Smooth muscle cell (in vitro differentiated cells): ENCODE measurements around the gene ALX1. TPM values are rescaled to one million over a fixed set of nuclear protein-coding genes. Genes with fewer than 3 reads are reported as not detected.

ENCODE experiments used
- DNase-seq: peaks from one replicate; lab custom pipeline; 2025; ENCODE audit not compliant: unreplicated experiment; lab: John Stamatoyannopoulos, UW
- H2AFZ ChIP-seq: fragments of 200-600 bp; sonication (generic); 2 replicates; pipeline ENCODE4 v1.6.0; 2016; ENCODE audit warnings: antibody characterized with exemption, low read depth, mild to moderate bottlenecking
- H3F3A ChIP-seq: fragments of 200-600 bp; sonication (generic); 2 replicates; pipeline ENCODE4 v1.6.0; 2017; ENCODE audit warnings: antibody characterized with exemption, low read depth
- H3K27ac ChIP-seq: fragments of 200-600 bp; sonication (generic); 2 replicates; pipeline ENCODE4 v1.5.1; 2016; ENCODE audit warnings: low read depth, mild to moderate bottlenecking
- H3K27me3 ChIP-seq: fragments of 200-600 bp; sonication (generic); 2 replicates; pipeline ENCODE4 v1.6.1; 2016; ENCODE audit warnings: low read depth, mild to moderate bottlenecking
- H3K36me3 ChIP-seq: fragments of 200-600 bp; sonication (generic); 2 replicates; pipeline ENCODE4 v1.5.1; 2016; ENCODE audit warnings: low read depth
- H3K4me1 ChIP-seq: fragments of 200-600 bp; sonication (generic); 2 replicates; pipeline ENCODE4 v1.5.1; 2016; ENCODE audit warnings: low read depth
- H3K4me2 ChIP-seq: fragments of 200-600 bp; sonication (generic); 2 replicates; pipeline ENCODE4 v1.6.0; 2016; ENCODE audit warnings: mild to moderate bottlenecking
- H3K4me3 ChIP-seq: fragments of 200-600 bp; sonication (generic); 2 replicates; pipeline ENCODE4 v1.5.1; 2016; ENCODE audit warnings: mild to moderate bottlenecking
- H3K79me2 ChIP-seq: fragments of 200-600 bp; sonication (generic); 2 replicates; pipeline ENCODE4 v1.6.0; 2016; ENCODE audit warnings: low read depth, mild to moderate bottlenecking
- H3K9ac ChIP-seq: fragments of 200-600 bp; sonication (generic); 2 replicates; pipeline ENCODE4 v1.6.0; 2016; ENCODE audit warnings: low read depth
- H3K9me3 ChIP-seq: fragments of 200-600 bp; sonication (generic); replicated peaks from 2 replicates; pipeline ENCODE4 v1.5.1; 2016; ENCODE audit warnings: low read depth
- H4K20me1 ChIP-seq: fragments of 200-600 bp; sonication (generic); 2 replicates; pipeline ENCODE4 v1.6.0; 2016; ENCODE audit warnings: low read depth
- CTCF ChIP-seq: fragments of 200-600 bp; sonication (generic); IDR thresholded peaks from 2 replicates; pipeline ENCODE4 v1.5.1; 2017; ENCODE audit warnings: borderline replicate concordance, mild to moderate bottlenecking, antibody characterized with exemption; ENCODE audit not compliant: insufficient read depth, poor library complexity, severe bottlenecking
- WGBS: methylation state at CpG from one replicate; pipeline ENCODE4 v1.1.7; 2016; ENCODE audit warnings: low lambda C conversion rate; 5-methylcytosine and 5-hydroxymethylcytosine counted together
- polyA plus RNA-seq: library from polyadenylated mRNA; unstranded; fragments of >200 nt; fragmentation: Nextera tagmentation; extraction: Ambion mirVana; gene quantifications from 2 replicates; pipeline ENCODE4 v1.2.1, GENCODE V29; 2016
- total RNA-seq: library from RNA; depleted of rRNA; stranded (reverse); fragments of >200 nt; gene quantifications from 2 replicates; pipeline ENCODE4 v1.2.3, GENCODE V29; 2014

Gene ALX1
- total and polyA plus RNA-seq, 2 experiments from 2014 or later, result 3.1 to 3.5 TPM

- peaks cover 5% of the 10 kb centered on the region for H3K79me2 ChIP-seq
- no peak overlapping the region for H3K4me3 ChIP-seq
- DNase-seq, result no peak
- no peaks in the 10 kb centered on the region for H3K36me3 ChIP-seq
- 72% methylated on average over 6 of the region's 6 CpGs for WGBS
- H3K9me3 ChIP-seq, result no peaks in the 10 kb centered on the region
- peaks cover 7% of the 10 kb centered on the region for H3K4me1 ChIP-seq
- H3F3A ChIP-seq, result no peaks in the 10 kb centered on the region
- H4K20me1 ChIP-seq, result no peaks in the 10 kb centered on the region
- H2AFZ ChIP-seq, result no peak overlapping the region
- H3K9ac ChIP-seq, result no peak overlapping the region
- H3K27me3 ChIP-seq, result peaks cover 35% of the 10 kb centered on the region
- no peak overlapping the region for H3K4me2 ChIP-seq
- H3K27ac ChIP-seq, result no peak overlapping the region
- no peak for TF ChIP-seq CTCF
Measured at GRCh38 chr12:85283560-85283959, 3.5 kb downstream of the ALX1 start.

- DNase-seq, result no peak
- H2AFZ ChIP-seq, result no peak overlapping the region
- no peak overlapping the region for H3K4me3 ChIP-seq
- no peaks in the 10 kb centered on the region for H3K79me2 ChIP-seq
- H3K4me2 ChIP-seq, result no peak overlapping the region
- H3K9me3 ChIP-seq, result no peaks in the 10 kb centered on the region
- no peaks in the 10 kb centered on the region for H3K36me3 ChIP-seq
- no peaks in the 10 kb centered on the region for H4K20me1 ChIP-seq
- WGBS, result 81% methylated on average over 3 of the region's 3 CpGs
- H3K27ac ChIP-seq, result no peak overlapping the region
- no peak for TF ChIP-seq CTCF
- H3K4me1 ChIP-seq, result no peaks in the 10 kb centered on the region
- H3K9ac ChIP-seq, result no peak overlapping the region
- no peaks in the 10 kb centered on the region for H3F3A ChIP-seq
- H3K27me3 ChIP-seq, result no peaks in the 10 kb centered on the region
Measured at GRCh38 chr12:85296362-85296761, 16.3 kb downstream of the ALX1 start.

- Histone ChIP-seq H3K36me3 (no peaks in the 10 kb centered on the region), H4K20me1 (no peaks in the 10 kb centered on the region), H3K79me2 (no peaks in the 10 kb centered on the region), H3K27me3 (no peaks in the 10 kb centered on the region), H3K27ac (no peak overlapping the region), H2AFZ (no peak overlapping the region), H3K4me2 (no peak overlapping the region), H3K9me3 (no peaks in the 10 kb centered on the region), H3F3A (no peaks in the 10 kb centered on the region), H3K9ac (no peak overlapping the region), H3K4me3 (no peak overlapping the region), H3K4me1 (no peaks in the 10 kb centered on the region)
- no peak for DNase-seq
- WGBS, result 88% methylated on average over 2 of the region's 2 CpGs
- TF ChIP-seq CTCF, result no peak
Measured at GRCh38 chr12:85299053-85299452, 19.0 kb downstream of the ALX1 start.

GRCh38 chr12:85301051-85301450 is 21.0 kb downstream of the ALX1 start:
- no peak for TF ChIP-seq CTCF
- Histone ChIP-seq H3F3A (no peaks in the 10 kb centered on the region), H3K36me3 (no peaks in the 10 kb centered on the region), H3K4me2 (no peak overlapping the region), H3K4me3 (no peak overlapping the region), H3K9ac (no peak overlapping the region), H3K27me3 (no peaks in the 10 kb centered on the region), H3K79me2 (no peaks in the 10 kb centered on the region), H3K4me1 (no peaks in the 10 kb centered on the region), H3K27ac (no peak overlapping the region), H2AFZ (no peak overlapping the region), H4K20me1 (no peaks in the 10 kb centered on the region), H3K9me3 (no peaks in the 10 kb centered on the region)
- no peak for DNase-seq
- WGBS, result 68% methylated on average over 7 of the region's 7 CpGs
